Right cardiac atrium (tissue), 5 donors: ENCODE results near the gene TLNRD1. TPM values are rescaled to one million over a fixed set of nuclear protein-coding genes. Genes with fewer than 3 reads are reported as not detected.

Experiments used
- ATAC-seq, 2 donors: fragments of 200-7000 bp; cut with Tn5 transposase; one replicate each; pipeline versions ENCODE4 v1.8.0 to v1.9.1; 2020; ENCODE audit warnings: moderate library complexity in 2 of 2, mild to moderate bottlenecking in 1 of 2
- DNase-seq, 3 donors: peaks; one replicate each; pipeline ENCODE4 v3.0.0-alpha.2; 2020
- H3K27ac ChIP-seq: one replicate; pipeline ENCODE4 v1.5.1; 2013; ENCODE audit warnings: mild to moderate bottlenecking, low read length, control low read depth, moderate library complexity
- H3K27me3 ChIP-seq: one replicate; pipeline ENCODE4 v1.6.1; 2013; ENCODE audit not compliant: control insufficient read depth, insufficient read depth
- H3K4me1 ChIP-seq: one replicate; pipeline ENCODE4 v1.6.1; 2013; ENCODE audit warnings: low read length; ENCODE audit not compliant: control insufficient read depth, insufficient read depth
- H3K4me3 ChIP-seq: one replicate; pipeline ENCODE4 v1.5.1; 2013; ENCODE audit warnings: low read length, control low read depth
- H3K9me3 ChIP-seq: one replicate; pipeline ENCODE4 v1.6.1; 2013; ENCODE audit warnings: low read length; ENCODE audit not compliant: control insufficient read depth
- WGBS: extraction: QIAGEN DNeasy Blood & Tissue Kit; methylation state at CpG from one replicate; pipeline ENCODE4 v1.1.7; 2013; 5-methylcytosine and 5-hydroxymethylcytosine counted together
- intact Hi-C, 4 donors: fragments of 100-400 bp; cut with DNase I; formaldehyde crosslinking; loops; one replicate each; pipeline versions ENCODE4 v1.11.0 to v1.14.0; 2022 to 2023
- polyA plus RNA-seq: library from polyadenylated mRNA; stranded (reverse); fragments of 200-250 nt; gene quantifications from one replicate; pipeline ENCODE4 v1.2.3, GENCODE V29; 2013
- total RNA-seq, 4 donors: library from RNA; stranded (reverse); fragmentation: NEBNext Ultra II Directional; extraction: Animal tissue kit (Norgen Biotek cat#: 25700); gene quantifications; one replicate each; pipeline ENCODE4 v1.2.1, GENCODE V29; 2021
- donor health status: healthy with polysubstance abuse.
- donor health status: DM: no; HTN: yes; CAD: no.
- donor health status: DM: no; HTN: no; CAD: no.
- donor health status: DM: no; HTN: yes; CAD: no; lungs with severe emphysema.
- donor health status: DM: yes; HTN: yes; CAD: no.

The TLNRD1 gene
- total and polyA plus RNA-seq, 5 donors = 4.8 to 17.2 (median 7.1) TPM

GRCh38 chr15:81043281-81043934, 42.7 kb downstream of the TLNRD1 start:
- DNase-seq = no peak
- intact Hi-C loops = no loop called here
- Histone ChIP-seq H3K9me3 (no peaks in the 10 kb centered on the region), H3K4me1 (no peaks in the 10 kb centered on the region), H3K4me3 (no peak overlapping the region), H3K27me3 (no peaks in the 10 kb centered on the region), H3K27ac (no peak overlapping the region)
- 84% methylated on average over 2 of the region's 2 CpGs for WGBS
- no peak for ATAC-seq

DNA sequence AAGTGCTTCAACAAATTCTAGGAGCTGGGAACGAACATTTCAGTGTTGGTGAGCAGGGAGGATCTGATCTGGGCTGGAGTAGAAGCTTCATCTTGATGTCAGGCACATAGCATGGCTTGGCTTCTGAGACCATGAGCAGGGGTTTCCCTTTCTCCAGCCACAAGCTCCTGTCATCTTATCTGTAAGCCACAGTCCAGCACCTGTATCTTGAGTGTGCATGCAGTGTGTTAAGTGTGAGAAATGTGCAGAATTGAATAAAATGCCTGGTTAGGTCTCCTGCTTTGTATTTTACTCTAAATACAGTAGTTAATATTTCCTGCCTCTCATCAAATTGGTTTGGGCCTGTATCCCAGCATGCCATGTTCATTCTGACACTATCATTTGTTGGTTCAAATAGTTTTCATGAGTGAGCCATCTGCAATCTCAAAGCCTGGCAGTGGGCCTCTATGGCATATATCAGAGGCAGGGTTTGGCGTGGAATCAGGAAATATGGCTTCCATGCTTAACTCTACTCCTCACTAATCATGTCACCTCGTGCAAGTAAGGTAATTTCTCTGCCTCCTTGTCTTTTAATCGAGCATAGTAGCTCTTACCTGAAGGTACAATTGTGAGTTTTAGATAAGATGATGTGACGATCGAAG, 43.3 kb downstream of the TLNRD1 start:
- 91% methylated on average over 6 of the region's 6 CpGs for WGBS
- H3K4me1 ChIP-seq = no peaks in the 10 kb centered on the region
- DNase-seq = no peak
- intact Hi-C loops = no loop called here
- H3K4me3 ChIP-seq = no peak overlapping the region
- H3K27me3 ChIP-seq = no peaks in the 10 kb centered on the region
- no peak for ATAC-seq
- no peak overlapping the region for H3K27ac ChIP-seq
- H3K9me3 ChIP-seq = no peaks in the 10 kb centered on the region

DNA sequence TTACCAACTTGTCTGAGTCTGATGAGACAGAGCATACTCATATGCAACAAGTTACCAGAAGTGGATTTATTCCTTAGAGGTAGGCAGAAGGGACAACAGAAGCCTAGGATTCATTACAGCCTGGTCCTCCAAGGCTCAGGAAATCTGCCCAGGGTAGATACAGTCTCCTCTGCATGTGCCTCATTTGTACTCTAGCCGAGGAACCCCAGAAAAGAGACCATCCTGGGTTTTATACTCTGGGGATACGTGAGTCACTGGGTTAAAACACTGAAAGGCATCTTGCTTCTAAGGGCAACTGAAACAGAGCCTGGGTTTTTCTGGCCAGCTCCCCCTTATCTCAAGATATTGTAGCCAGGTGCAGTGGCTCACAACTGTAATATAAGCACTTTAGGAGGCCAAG, 45.6 kb downstream of the TLNRD1 start:
- DNase-seq = no peak
- Histone ChIP-seq H3K27ac (no peak overlapping the region), H3K9me3 (no peaks in the 10 kb centered on the region), H3K4me3 (no peak overlapping the region), H3K27me3 (no peaks in the 10 kb centered on the region), H3K4me1 (no peaks in the 10 kb centered on the region)
- no peak for ATAC-seq
- intact Hi-C loops = no loop called here
- WGBS = 95% methylated on average over 2 of the region's 2 CpGs

DNA sequence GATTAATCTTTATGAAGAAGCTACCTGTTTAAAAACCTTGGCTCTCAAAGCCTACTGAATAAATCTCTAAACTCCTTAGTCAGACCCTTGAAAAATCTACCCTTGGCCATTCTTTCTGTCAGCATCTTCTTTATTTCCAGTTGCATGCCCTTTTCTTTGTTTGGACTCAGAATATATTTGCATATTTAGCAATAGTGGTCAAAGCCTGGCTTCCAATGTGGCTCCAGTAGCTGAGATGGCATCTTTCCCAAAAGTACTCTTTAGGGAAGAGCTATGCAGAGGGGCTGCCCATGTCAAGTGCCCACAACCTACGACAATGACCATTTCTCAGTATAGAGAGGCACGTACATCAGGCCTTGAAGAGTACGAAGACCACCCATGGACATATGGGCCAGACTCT, 47.2 kb downstream of the TLNRD1 start:
- no peak for DNase-seq
- H3K4me1 ChIP-seq = no peaks in the 10 kb centered on the region
- ATAC-seq = no peak
- H3K4me3 ChIP-seq = no peak overlapping the region
- 93% methylated on average over 3 of the region's 3 CpGs for WGBS
- no peaks in the 10 kb centered on the region for H3K9me3 ChIP-seq
- H3K27ac ChIP-seq = no peak overlapping the region
- no peaks in the 10 kb centered on the region for H3K27me3 ChIP-seq
- intact Hi-C loops = no loop called here

DNA sequence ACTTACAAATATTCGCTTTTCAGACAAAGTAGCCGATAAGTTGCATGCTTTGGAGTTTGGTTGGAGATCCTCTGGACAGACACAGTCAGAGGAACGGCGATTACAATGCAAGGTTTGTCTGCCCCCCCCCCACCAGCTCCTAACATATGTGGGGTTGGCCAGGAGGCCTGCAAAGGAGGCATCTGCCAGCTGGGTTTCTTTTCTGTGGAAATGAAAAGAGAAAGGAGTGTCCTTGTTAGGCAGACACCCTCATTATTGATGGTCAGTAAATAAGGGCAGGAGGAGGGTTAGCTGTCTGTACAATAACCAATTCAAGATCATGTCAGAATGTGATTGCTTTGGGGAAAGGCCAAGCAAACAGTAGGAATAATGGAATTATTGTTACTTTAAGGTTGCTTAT, 49.1 kb downstream of the TLNRD1 start:
- intact Hi-C loops = no loop called here
- Histone ChIP-seq H3K4me1 (no peaks in the 10 kb centered on the region), H3K4me3 (no peak overlapping the region), H3K27me3 (no peaks in the 10 kb centered on the region), H3K27ac (no peak overlapping the region), H3K9me3 (no peaks in the 10 kb centered on the region)
- DNase-seq = no peak
- ATAC-seq = no peak
- WGBS = 83% methylated on average over 4 of the region's 4 CpGs

GRCh38 chr15:81050259-81050658, 49.5 kb downstream of the TLNRD1 start:
- Histone ChIP-seq H3K4me1 (no peaks in the 10 kb centered on the region), H3K9me3 (no peaks in the 10 kb centered on the region), H3K27me3 (no peaks in the 10 kb centered on the region), H3K27ac (no peak overlapping the region), H3K4me3 (no peak overlapping the region)
- DNase-seq = no peak
- intact Hi-C loops = no loop called here
- ATAC-seq = no peak

DNA sequence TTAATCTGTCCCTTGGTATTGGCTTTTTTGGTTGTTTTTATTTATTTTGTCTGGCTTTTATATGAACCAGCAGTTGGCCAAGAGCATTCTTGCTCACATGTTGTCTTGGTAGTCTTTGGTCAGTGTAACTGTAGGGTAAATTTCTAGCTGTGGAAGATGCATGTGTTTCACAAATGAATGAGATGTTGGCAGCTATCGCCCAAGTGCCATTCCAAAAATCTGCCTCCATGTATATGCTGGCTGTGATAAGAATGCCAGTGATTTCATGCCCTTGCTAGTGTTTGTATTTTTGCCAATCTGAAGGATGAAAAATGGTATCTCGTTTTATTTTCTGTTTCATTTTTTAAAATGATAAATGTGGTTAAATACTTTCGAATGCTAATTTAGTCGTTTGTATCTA, 50.1 kb downstream of the TLNRD1 start:
- DNase-seq = no peak
- 79% methylated on average over 4 of the region's 4 CpGs for WGBS
- H3K9me3 ChIP-seq = no peaks in the 10 kb centered on the region
- H3K27me3 ChIP-seq = no peaks in the 10 kb centered on the region
- intact Hi-C loops = no loop called here
- H3K27ac ChIP-seq = no peak overlapping the region
- H3K4me1 ChIP-seq = no peaks in the 10 kb centered on the region
- ATAC-seq = no peak
- no peak overlapping the region for H3K4me3 ChIP-seq

DNA sequence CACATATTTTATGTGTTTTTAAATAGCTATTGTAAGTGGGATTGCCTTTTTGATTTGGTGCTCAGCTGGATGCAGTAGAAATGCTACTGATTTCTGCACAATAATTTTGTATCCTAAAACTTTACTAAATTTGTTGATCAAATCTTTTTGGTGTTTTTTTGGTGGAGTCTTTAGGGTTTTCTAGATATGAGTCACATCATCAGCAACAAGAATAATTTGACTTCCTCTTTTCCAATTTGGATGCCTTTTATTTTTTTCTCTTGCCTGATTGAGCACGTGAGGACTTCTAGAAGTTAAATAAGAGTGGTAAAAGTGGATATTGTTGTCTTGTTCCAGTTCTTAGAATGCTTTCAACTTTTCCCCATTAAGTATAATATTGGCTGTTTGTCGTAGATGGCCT, 51.3 kb downstream of the TLNRD1 start:
- Histone ChIP-seq H3K9me3 (no peaks in the 10 kb centered on the region), H3K4me3 (no peak overlapping the region), H3K4me1 (peaks cover 2% of the 10 kb centered on the region), H3K27me3 (no peaks in the 10 kb centered on the region), H3K27ac (no peak overlapping the region)
- no peak for DNase-seq
- WGBS = 73% methylated on average over 2 of the region's 2 CpGs
- no peak for ATAC-seq
- intact Hi-C loops = no loop called here

GRCh38 chr15:81053621-81054020, 52.9 kb downstream of the TLNRD1 start:
- ATAC-seq = no peak
- H3K27ac ChIP-seq = no peak overlapping the region
- no peaks in the 10 kb centered on the region for H3K27me3 ChIP-seq
- H3K9me3 ChIP-seq = no peaks in the 10 kb centered on the region
- H3K4me3 ChIP-seq = no peak overlapping the region
- peaks cover 2% of the 10 kb centered on the region for H3K4me1 ChIP-seq
- intact Hi-C loops = no loop called here
- no peak for DNase-seq

DNA sequence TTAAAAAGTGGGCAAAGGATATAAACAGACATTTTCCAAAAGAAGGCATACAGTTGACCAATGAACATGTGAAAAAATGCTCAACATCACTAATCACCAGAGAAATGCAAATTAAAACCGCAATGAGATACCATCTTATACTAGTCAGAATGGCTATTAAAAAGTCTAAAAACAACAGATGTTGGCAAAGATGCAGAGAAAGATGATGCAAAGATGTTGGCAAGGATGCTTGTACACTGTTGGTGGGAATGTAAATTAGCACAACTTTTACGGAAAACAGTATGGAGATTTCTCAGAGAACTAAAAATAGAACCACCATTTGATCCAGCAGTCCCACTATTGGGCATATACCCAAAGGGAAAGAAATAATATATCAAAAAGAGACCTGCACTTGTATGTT, 53.5 kb downstream of the TLNRD1 start:
- H3K27ac ChIP-seq = no peak overlapping the region
- 79% methylated on average over 2 of the region's 2 CpGs for WGBS
- peaks cover 2% of the 10 kb centered on the region for H3K4me1 ChIP-seq
- DNase-seq (no peak), ATAC-seq (no peak)
- intact Hi-C loops = no loop called here
- H3K4me3 ChIP-seq = no peak overlapping the region
- H3K9me3 ChIP-seq = no peaks in the 10 kb centered on the region
- no peaks in the 10 kb centered on the region for H3K27me3 ChIP-seq
